Measurements from ENCODE around the gene RHBDL3. TPM values are rescaled to one million over a fixed set of nuclear protein-coding genes. Genes with fewer than 3 reads are reported as not detected.

Gene RHBDL3
- total RNA-seq, 1 experiment from 2014 or later, result 13.2 TPM

DNA sequence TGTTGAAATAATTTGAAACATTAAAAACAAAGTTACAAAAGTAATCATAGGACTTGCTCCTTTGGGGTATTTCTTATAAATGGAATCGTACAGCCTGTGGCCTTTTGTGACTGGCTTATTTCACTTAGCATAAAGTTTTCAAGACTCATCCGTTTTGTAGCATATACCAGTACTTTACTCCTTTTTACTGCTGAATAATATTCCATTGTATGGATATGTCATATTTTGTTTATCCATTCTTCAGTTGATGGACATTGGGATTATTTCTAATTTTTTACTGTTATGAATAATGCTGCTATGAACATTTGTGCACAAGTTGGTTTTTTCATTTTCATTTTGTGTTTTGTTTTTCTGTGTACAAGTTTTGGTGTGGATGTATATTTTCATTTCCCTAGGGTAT lies 30.0 kb upstream of the RHBDL3 start:
- no peak overlapping the region for H3K4me3 Mint-ChIP-seq
- H3K9me3 Mint-ChIP-seq, result peaks cover 4% of the 10 kb centered on the region; the same call in 1 of the 2 replicates
- no peaks in the 10 kb centered on the region for H3K27me3 Mint-ChIP-seq (ENCODE audit: low read depth)
- no peak overlapping the region for H3K27ac Mint-ChIP-seq
- ChIA-PET POLR2A (no interaction called here), CTCF (no interaction called here)
- ATAC-seq (no peak), DNase-seq (ENCODE audit: low spot score) (no peak)
- no peaks in the 10 kb centered on the region for H3K36me3 Mint-ChIP-seq
- peaks cover 10% of the 10 kb centered on the region for H3K4me1 Mint-ChIP-seq
- TF ChIP-seq NR1H2 (CRISPR knock-in tag; IDR thresholded peaks at IDR 0.05), result no peak
- TF ChIP-seq, protein P1, sequence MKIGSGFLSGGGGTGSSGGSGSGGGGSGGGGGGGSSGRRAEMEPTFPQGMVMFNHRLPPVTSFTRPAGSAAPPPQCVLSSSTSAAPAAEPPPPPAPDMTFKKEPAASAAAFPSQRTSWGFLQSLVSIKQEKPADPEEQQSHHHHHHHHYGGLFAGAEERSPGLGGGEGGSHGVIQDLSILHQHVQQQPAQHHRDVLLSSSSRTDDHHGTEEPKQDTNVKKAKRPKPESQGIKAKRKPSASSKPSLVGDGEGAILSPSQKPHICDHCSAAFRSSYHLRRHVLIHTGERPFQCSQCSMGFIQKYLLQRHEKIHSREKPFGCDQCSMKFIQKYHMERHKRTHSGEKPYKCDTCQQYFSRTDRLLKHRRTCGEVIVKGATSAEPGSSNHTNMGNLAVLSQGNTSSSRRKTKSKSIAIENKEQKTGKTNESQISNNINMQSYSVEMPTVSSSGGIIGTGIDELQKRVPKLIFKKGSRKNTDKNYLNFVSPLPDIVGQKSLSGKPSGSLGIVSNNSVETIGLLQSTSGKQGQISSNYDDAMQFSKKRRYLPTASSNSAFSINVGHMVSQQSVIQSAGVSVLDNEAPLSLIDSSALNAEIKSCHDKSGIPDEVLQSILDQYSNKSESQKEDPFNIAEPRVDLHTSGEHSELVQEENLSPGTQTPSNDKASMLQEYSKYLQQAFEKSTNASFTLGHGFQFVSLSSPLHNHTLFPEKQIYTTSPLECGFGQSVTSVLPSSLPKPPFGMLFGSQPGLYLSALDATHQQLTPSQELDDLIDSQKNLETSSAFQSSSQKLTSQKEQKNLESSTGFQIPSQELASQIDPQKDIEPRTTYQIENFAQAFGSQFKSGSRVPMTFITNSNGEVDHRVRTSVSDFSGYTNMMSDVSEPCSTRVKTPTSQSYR (CRISPR knock-in tag; IDR thresholded peaks at IDR 0.05), result no peak
- TF ChIP-seq EMX1 (CRISPR knock-in tag; IDR thresholded peaks at IDR 0.05), result no peak
- no peak for TF ChIP-seq CREB1 (CRISPR knock-in tag; IDR thresholded peaks at IDR 0.05)
- TF ChIP-seq TP53 (CRISPR knock-in tag; IDR thresholded peaks at IDR 0.05), result no peak
- TF ChIP-seq ATF1 (CRISPR knock-in tag; IDR thresholded peaks at IDR 0.05), result no peak
- no peak for TF ChIP-seq SMAD4 (CRISPR knock-in tag; IDR thresholded peaks at IDR 0.05)
- TF ChIP-seq IRF2 (CRISPR knock-in tag; IDR thresholded peaks at IDR 0.05; ENCODE audit: borderline replicate concordance, low read depth), result no peak

DNA sequence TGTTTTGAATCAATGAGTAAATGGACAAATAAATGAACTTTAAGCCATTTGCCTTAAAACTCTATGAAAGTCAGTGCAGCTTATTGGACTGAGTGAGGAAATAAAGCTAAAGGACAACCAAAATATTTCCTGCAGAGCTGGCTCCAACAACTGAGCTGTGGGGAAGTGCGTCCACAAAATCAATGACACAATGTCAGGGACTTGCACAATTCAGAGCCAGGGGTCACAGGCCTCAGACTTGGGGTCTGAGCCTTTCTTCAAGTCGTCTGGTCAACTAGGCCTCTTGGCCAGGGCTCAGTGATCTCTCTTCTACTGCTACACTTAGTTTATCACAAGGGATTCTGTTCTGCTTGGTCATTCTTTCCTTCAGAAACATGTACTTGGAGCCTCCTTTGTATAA lies 26.2 kb upstream of the RHBDL3 start:
- CTCF ChIA-PET, result interaction anchor here (0.7 kb wide), 1 partner anchor 98 kb away, joined by 3 read pairs; no protein-coding TSS in a partner anchor
- TF ChIP-seq ZNF263 (CRISPR knock-in tag; IDR thresholded peaks at IDR 0.05; ENCODE audit: low read depth) (no peak), PREB (CRISPR knock-in tag; IDR thresholded peaks at IDR 0.05; ENCODE audit: borderline replicate concordance) (no peak), FOXP4 (CRISPR knock-in tag; IDR thresholded peaks at IDR 0.05) (no peak), TCF7 (CRISPR knock-in tag; IDR thresholded peaks at IDR 0.05; ENCODE audit: low read depth) (no peak)
- TF ChIP-seq, protein P2, sequence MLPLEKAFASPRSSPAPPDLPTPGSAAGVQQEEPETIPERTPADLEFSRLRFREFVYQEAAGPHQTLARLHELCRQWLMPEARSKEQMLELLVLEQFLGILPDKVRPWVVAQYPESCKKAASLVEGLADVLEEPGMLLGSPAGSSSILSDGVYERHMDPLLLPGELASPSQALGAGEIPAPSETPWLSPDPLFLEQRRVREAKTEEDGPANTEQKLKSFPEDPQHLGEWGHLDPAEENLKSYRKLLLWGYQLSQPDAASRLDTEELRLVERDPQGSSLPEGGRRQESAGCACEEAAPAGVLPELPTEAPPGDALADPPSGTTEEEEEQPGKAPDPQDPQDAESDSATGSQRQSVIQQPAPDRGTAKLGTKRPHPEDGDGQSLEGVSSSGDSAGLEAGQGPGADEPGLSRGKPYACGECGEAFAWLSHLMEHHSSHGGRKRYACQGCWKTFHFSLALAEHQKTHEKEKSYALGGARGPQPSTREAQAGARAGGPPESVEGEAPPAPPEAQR (CRISPR knock-in tag; IDR thresholded peaks at IDR 0.05), result no peak
- TF ChIP-seq, protein P3, sequence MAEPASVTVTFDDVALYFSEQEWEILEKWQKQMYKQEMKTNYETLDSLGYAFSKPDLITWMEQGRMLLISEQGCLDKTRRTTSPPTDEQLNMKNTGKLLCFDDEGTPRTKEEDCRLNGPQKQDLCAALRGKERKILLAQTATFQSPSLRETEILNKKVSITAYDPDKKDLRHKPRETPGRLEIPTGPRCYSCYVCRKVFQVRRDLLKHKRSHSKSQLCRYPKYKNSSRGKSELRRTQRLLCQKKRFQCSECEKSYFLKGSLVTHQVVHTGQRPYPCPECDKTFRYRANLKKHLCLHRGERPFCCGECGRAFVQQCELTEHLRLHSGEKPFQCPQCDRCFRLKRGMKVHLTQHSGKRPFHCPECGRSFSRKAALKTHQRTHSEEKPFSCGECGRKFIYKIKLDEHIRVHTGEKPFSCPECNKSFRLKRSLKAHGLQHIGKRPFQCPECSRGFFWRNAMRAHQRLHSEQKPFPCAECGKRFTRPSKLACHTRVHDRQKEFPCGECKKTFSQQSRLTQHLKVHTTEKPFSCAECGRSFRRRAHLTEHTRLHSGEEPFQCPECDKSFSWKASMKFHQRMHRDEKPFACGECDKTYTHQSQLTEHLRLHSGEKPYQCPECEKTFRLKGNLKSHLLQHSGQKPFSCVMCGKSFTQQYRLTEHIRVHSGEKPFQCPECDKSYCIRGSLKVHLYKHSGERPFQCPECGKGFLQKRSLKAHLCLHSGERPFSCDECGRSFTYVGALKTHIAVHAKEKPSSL (CRISPR knock-in tag; conservative IDR thresholded peaks at IDR 0.05), result no peak
- Mint-ChIP-seq H3K4me1 (peaks cover 11% of the 10 kb centered on the region; the same call in 1 of the 2 replicates), H3K9me3 (peaks cover 8% of the 10 kb centered on the region; the same call in 1 of the 2 replicates), H3K27ac (no peak overlapping the region), H3K4me3 (no peak overlapping the region), H3K27me3 (ENCODE audit: low read depth) (no peaks in the 10 kb centered on the region), H3K36me3 (no peaks in the 10 kb centered on the region)
- ATAC-seq (no peak), DNase-seq (ENCODE audit: low spot score) (no peak)
- POLR2A ChIA-PET, result interaction anchor here (0.6 kb wide), 1 partner anchor 246 kb away, joined by 5 read pairs; no protein-coding TSS in a partner anchor
